Esophagus mucosa (tissue), 1 donor: ENCODE results near the gene DCUN1D2. TPM values are rescaled to one million over a fixed set of nuclear protein-coding genes. Genes with fewer than 3 reads are reported as not detected.
"Not testable (repeated sequence)": the region's sequence is repeated elsewhere in the genome, so short reads cannot be mapped to it uniquely, and the experiment has no call there.

Experiments used
- ATAC-seq: fragments of 200-7000 bp; cut with Tn5 transposase; one replicate; pipeline ENCODE4 v1.9.1; 2020
- total RNA-seq: library from RNA; stranded (reverse); gene quantifications from one replicate; pipeline ENCODE4 v1.2.4, GENCODE V29; 2023
- donor health status: DM: yes; HTN: yes; CAD: no.

Gene DCUN1D2
- total RNA-seq, 1 donor from 2014 or later = 8.4 TPM

- ATAC-seq = peak; percentile 9
These were observed 689 bp downstream of the DCUN1D2 start for GRCh38 chr13:113489549-113490495.

GRCh38 chr13:113489171-113489548 lies 1.4 kb downstream of the DCUN1D2 start:
- ATAC-seq = no peak

DNA sequence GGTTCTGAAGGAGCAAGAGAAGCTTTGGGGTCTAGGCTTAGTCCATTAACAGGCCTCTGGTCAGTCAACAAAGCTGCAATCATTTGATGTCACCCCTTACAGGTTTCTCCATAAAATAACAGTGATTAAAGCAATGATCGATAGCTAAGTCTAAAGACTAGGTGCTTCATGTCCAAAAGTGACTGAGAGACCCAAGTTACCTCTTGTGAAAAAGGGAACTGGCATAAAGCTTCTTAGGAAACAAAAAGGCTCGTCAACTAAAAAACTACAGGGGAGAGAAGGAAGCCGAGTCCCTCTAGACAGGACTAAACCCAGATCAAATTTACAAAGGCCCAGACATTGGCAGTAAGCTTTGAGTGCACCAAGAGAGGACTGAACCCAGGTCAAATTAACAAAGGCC lies 2.2 kb downstream of the DCUN1D2 start:
- ATAC-seq = no peak

- no peak for ATAC-seq
These were observed 3.8 kb downstream of the DCUN1D2 start for GRCh38 chr13:113486698-113487097.

DNA sequence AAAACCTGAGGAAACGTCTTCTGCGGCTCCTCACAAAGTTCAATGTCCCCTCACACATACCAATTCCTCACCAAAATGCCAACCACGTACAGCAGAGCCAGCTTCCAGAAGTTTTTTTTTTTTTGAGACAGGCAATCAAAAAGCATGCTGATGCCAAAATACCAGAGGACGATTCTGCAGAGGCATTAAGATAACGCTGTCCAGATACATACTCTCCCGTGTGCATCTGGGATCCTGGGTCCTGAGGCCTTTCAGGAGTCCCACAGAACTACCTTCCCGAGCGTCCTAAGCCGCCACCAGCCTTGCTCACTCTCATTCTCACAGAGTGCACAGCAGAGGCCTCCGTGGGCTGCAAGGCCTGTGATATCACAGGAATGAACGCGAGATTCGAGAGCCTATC lies 5.0 kb downstream of the DCUN1D2 start:
- no peak for ATAC-seq

DNA sequence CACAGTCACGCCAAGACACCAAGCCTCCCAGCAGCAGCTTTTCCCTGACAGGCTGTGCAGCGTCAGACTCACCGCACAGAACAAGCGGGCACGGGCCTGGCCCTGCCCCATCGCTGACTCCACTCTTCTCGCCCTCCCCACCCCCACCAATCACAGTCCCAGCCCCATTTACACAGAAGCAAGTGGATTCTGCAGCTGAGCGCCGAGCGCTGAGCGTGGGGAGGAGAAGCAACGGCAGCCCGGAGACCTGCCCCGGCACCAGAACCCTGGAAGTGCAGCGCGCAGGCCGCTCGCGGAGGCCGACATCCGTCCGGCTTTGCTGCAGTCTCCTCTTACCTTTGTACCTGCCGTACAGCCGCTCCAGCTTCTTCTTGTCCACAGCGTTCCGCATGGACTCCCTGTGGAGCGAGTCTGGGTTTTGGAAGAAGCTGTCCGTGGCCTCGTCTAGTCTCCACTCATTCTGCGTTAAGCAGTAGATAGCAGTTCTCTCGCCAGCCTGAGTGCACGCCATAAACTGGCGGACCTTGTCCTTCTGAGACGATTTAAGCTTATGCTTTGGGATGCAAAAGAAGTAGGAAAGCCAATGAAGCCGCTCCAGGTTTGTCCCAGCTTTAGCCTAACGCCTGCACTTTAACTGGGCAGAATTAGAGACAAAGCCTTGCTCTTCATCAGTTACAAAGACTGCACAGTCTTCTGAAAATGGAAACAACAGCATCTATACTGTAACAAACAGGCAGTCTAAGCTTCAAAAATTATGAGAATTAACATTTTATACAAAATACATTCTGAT lies 6.8 kb downstream of the DCUN1D2 start:
- no peak for ATAC-seq

DNA sequence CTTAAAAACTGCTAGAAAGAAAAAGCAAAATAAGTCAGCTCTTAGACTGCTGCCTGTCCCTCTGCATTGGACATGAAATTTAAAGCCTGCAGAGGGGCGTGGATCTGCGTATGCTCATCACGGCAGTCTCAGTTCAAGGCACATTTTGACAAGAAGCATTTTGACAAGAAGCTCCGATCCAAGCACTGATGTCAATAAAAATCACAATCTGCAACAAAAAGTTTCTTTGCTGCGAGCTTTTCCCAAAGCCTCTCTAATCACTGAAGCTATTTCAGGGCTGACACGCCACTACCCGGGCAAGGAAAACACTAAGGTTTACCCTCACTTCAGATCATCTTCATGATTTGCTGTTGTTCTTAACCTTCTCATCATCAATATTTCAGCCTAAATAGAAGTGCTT lies 7.4 kb downstream of the DCUN1D2 start:
- no peak for ATAC-seq

DNA sequence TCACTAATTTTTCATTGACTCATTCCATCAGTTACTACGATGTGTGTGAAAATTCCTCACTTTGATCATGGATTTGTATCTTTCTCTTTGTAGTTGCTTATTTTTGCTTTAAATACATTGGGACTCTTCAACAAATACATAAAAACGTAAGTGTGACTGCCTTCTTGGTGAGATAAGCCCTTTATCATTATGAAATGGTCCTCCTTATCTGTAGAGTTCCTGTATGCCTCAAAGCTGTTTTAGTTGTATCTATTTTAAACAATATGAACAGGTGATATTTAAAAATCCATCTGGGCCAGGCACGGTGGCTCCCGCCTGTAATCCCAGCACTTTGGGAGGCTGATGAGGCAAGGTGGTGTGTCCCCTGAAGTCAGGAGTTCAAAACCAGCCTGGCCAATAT lies 11.3 kb downstream of the DCUN1D2 start:
- ATAC-seq = no peak

- ATAC-seq = no peak
These were observed 12.8 kb downstream of the DCUN1D2 start for GRCh38 chr13:113477724-113478123.

DNA sequence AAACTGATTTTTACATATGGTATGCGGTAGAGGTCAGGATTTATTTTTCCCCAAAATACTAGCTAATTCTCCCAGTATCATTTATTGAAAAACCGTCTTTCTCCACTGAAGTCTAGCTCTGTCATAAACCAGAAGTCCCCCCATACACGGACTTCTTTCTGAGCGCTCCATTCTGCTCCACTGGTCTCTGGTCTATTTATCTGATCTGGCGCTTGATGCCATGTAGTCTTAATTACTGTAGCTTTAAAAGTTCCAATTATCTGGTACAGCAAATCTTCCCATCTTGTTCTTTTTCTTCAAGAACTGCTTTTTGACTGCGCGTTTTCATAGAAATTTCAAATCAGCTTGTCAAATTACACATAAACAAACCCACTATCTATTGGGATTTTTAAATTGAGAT lies 13.7 kb downstream of the DCUN1D2 start:
- no peak for ATAC-seq

GRCh38 chr13:113475911-113476310 lies 14.6 kb downstream of the DCUN1D2 start:
- no peak for ATAC-seq

GRCh38 chr13:113475280-113475679 lies 15.2 kb downstream of the DCUN1D2 start:
- ATAC-seq = no peak

GRCh38 chr13:113474179-113474578 lies 16.3 kb downstream of the DCUN1D2 start:
- no peak for ATAC-seq

DNA sequence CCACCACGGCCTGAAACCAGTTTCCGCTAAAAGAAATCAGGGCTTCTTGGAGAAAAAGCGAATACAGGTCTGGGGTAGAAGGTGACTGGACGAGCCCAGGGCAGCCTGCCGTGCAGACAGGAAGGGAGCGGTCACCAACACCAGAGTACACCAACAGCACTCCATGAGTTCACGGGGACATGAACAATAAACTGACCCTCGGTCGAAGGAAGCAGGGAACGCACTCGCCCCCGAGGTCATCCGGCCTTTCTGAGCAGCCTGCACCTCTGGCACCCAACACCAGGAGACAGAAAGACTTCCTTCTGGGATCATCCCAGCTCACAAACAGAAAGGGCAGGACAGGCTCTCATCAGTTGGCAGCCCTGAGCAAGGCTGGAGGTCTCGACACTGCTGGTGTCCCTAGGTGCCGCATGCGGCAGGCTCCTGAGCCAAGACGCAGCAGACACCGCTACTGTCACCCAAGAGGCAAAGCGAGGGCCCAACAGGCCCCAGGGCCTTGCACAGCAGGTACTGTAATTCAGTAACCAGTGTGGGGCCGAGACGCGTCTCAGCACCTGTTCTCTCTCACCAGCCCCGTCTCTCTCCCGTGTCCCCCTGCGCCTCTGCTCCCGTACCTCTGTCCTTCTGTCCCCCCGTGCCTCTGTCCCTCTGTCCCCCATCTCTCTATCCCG lies 18.0 kb downstream of the DCUN1D2 start:
- ATAC-seq = peak; percentile 65

GRCh38 chr13:113471844-113472243 lies 18.7 kb downstream of the DCUN1D2 start:
- ATAC-seq = no peak

- not testable (repeated sequence) for ATAC-seq
These were observed 19.8 kb downstream of the DCUN1D2 start for GRCh38 chr13:113470635-113471163.

- ATAC-seq = no peak
These were observed 20.4 kb downstream of the DCUN1D2 start for GRCh38 chr13:113470073-113470472.

GRCh38 chr13:113469582-113469981 lies 20.9 kb downstream of the DCUN1D2 start:
- ATAC-seq = no peak

- ATAC-seq = no peak
These were observed 21.9 kb downstream of the DCUN1D2 start for GRCh38 chr13:113468472-113469201.

- no peak for ATAC-seq
These were observed 22.5 kb downstream of the DCUN1D2 start for GRCh38 chr13:113468029-113468428.

GRCh38 chr13:113466383-113466782 lies 24.1 kb downstream of the DCUN1D2 start:
- no peak for ATAC-seq

DNA sequence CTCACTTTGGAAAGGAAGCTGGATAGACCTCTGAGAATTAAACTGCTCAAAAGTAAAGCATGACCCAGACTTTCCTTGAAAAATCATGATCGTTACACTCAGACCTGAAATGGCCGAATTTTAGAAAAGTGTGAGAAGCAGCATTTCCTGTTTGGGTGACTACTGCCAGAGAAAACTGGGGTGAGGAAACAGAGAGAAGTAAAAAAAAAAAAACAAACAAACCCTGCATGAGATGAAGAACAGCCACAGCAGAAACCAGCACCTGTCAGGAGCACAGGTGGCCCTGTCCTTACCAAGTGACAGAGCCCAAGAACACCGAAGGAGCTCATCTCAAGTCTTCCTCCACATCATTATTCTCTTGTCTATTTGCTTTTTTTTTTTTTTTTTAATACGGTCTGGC lies 25.2 kb downstream of the DCUN1D2 start:
- ATAC-seq = no peak
